ENCODE data around the gene ACTR3C. TPM values are rescaled to one million over a fixed set of nuclear protein-coding genes. Genes with fewer than 3 reads are reported as not detected.
"Not testable (repeated sequence)": the region's sequence is repeated elsewhere in the genome, so short reads cannot be mapped to it uniquely, and the experiment has no call there.

ACTR3C gene
- total and polyA plus RNA-seq, 2 donors (not counting 1 experiment from before 2014, with no cell fraction given) = 4.0 to 20.7 TPM

DNA sequence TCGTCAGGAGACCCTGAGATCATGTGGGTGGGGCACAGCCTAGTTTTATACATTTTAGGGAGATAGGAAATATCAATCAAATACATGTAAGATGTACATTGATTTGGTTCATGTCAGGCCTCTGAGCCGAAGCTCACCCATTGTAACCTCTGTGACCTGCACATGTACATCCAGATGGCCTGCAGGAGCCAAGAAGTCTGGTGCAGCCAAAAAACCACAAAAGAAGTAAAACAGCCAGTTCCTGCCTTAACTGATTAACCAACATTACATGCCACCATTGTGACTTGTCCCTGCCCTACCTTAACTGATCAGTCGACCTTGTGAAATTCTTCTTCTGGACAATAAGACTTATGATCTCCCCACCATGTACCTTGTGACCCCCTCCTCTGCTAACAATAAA is 16.2 kb downstream of the ACTR3C start:
- Histone ChIP-seq H3K4me2 (replicated peaks; ENCODE audit: low read depth, low read length, poor library complexity, severe bottlenecking) (no peak overlapping the region), H3K36me3 (replicated peaks in 1 of 2; ENCODE audit: control extremely low read depth in 1 of 2, control insufficient read depth in 1 of 2, extremely low read depth in 1 of 2, insufficient read depth in 2 of 2, low read length in 1 of 2) (no peaks in the 10 kb centered on the region), H3K9me3 (ENCODE audit: control extremely low read depth in 1 of 3, control insufficient read depth in 2 of 3, insufficient read depth in 1 of 3, low read length in 2 of 3) (no peaks in the 10 kb centered on the region), H3K27ac (ENCODE audit: low read length in 2 of 2) (no peak overlapping the region), H4K20me1 (ENCODE audit: control insufficient read depth, insufficient read depth, low read length, poor library complexity, severe bottlenecking) (no peaks in the 10 kb centered on the region), H3K9ac (ENCODE audit: low read length) (no peak overlapping the region), H3K4me1 (ENCODE audit: control insufficient read depth in 2 of 2, insufficient read depth in 2 of 2, low read length in 2 of 2) (no peaks in the 10 kb centered on the region), H3K27me3 (replicated peaks in 1 of 4; ENCODE audit: control extremely low read depth in 1 of 4, control insufficient read depth in 3 of 4, insufficient read depth in 4 of 4, low read length in 3 of 4) (no peaks in the 10 kb centered on the region), H2AFZ (ENCODE audit: insufficient read depth, low read depth, low read length, poor library complexity, severe bottlenecking) (no peak overlapping the region), H3K79me2 (ENCODE audit: control insufficient read depth, insufficient read depth, low read length) (peaks cover 5% of the 10 kb centered on the region), H3K4me3 (ENCODE audit: control extremely low read depth in 1 of 5, extremely low read depth in 1 of 5, insufficient read depth in 1 of 5, low read depth in 2 of 5, low read length in 4 of 5) (no peak overlapping the region)
- WGBS (ENCODE audit: insufficient coverage) = 94% methylated on average over 1 of the region's 3 CpGs
- DNase-seq (no peak), ATAC-seq (ENCODE audit: low read depth) (no peak)
- Mint-ChIP-seq H3K27ac (no peak overlapping the region), H3K4me1 (no peaks in the 10 kb centered on the region), H3K9me3 (ENCODE audit: insufficient read depth) (no peaks in the 10 kb centered on the region), H3K27me3 (no peaks in the 10 kb centered on the region), H3K4me3 (no peak overlapping the region)
- intact Hi-C loops (cut with micrococcal nuclease) = no loop called here
- TF ChIP-seq, protein P1, sequence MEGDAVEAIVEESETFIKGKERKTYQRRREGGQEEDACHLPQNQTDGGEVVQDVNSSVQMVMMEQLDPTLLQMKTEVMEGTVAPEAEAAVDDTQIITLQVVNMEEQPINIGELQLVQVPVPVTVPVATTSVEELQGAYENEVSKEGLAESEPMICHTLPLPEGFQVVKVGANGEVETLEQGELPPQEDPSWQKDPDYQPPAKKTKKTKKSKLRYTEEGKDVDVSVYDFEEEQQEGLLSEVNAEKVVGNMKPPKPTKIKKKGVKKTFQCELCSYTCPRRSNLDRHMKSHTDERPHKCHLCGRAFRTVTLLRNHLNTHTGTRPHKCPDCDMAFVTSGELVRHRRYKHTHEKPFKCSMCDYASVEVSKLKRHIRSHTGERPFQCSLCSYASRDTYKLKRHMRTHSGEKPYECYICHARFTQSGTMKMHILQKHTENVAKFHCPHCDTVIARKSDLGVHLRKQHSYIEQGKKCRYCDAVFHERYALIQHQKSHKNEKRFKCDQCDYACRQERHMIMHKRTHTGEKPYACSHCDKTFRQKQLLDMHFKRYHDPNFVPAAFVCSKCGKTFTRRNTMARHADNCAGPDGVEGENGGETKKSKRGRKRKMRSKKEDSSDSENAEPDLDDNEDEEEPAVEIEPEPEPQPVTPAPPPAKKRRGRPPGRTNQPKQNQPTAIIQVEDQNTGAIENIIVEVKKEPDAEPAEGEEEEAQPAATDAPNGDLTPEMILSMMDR (IDR thresholded peaks at IDR 0.05) = no peak
- no peak for TF ChIP-seq EZH2 (IDR thresholded peaks at IDR 0.05; ENCODE audit: borderline replicate concordance, insufficient read depth, low read depth, low read length, poor library complexity, severe bottlenecking)
- ChIA-PET CTCF (no interaction called here), POLR2A (no interaction called here)

DNA sequence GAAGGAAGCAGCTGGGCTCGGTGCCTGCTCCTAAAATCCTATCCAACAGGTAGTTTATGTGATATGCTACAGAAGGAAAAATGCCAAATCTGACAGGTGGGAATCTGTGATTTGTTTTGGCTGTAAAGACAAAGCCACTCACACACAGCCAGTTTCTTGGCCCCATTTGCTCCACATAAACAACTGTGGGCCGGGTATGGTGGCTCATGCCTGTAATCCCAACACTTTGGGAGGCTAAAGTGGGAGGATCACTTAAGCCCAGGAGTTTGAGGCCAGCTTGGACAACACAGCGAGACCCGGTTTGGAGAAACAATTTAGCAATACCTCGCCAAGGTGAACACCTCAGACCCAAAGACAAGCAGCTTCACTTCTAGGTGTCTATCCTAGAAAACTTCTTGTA is 17.0 kb downstream of the ACTR3C start:
- ATAC-seq (ENCODE audit: low read depth) = not testable (repeated sequence)

DNA sequence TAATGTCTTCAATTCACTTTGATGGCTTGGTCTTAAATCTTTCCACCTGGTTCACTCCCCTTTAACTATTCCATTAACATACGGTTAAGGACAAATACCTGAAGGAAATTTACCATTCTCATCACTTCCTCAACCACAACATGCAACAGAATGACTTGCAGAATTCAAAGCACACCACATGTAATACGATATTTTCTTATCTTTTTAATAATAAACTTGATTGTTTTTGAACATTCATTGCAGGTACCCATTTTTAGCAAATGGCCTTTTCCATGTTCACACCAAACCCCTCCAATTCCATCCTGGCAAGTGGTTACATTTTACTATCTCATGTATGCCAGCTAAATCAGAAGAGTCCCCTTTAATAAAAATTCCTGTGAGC is 17.5 kb downstream of the ACTR3C start:
- H3K9me3 ChIP-seq (ENCODE audit: control extremely low read depth in 1 of 3, control insufficient read depth in 2 of 3, insufficient read depth in 1 of 3, low read length in 2 of 3); POLR2A ChIA-PET; H4K20me1 ChIP-seq (ENCODE audit: control insufficient read depth, insufficient read depth, low read length, poor library complexity, severe bottlenecking); H3K9me3 Mint-ChIP-seq (ENCODE audit: insufficient read depth); H2AFZ ChIP-seq (ENCODE audit: insufficient read depth, low read depth, low read length, poor library complexity, severe bottlenecking); intact Hi-C loops (cut with micrococcal nuclease); CTCF ChIA-PET; H3K27me3 Mint-ChIP-seq; H3K9ac ChIP-seq (ENCODE audit: low read length); ATAC-seq (ENCODE audit: low read depth); H3K27ac ChIP-seq (ENCODE audit: low read length in 2 of 2); H3K4me2 ChIP-seq (replicated peaks; ENCODE audit: low read depth, low read length, poor library complexity, severe bottlenecking); H3K79me2 ChIP-seq (ENCODE audit: control insufficient read depth, insufficient read depth, low read length); H3K27ac Mint-ChIP-seq; H3K4me3 Mint-ChIP-seq; H3K4me1 Mint-ChIP-seq; H3K4me3 ChIP-seq (ENCODE audit: control extremely low read depth in 1 of 5, extremely low read depth in 1 of 5, insufficient read depth in 1 of 5, low read depth in 2 of 5, low read length in 4 of 5); H3K4me1 ChIP-seq (ENCODE audit: control insufficient read depth in 2 of 2, insufficient read depth in 2 of 2, low read length in 2 of 2); DNase-seq; H3K36me3 ChIP-seq (replicated peaks in 1 of 2; ENCODE audit: control extremely low read depth in 1 of 2, control insufficient read depth in 1 of 2, extremely low read depth in 1 of 2, insufficient read depth in 2 of 2, low read length in 1 of 2); H3K27me3 ChIP-seq (replicated peaks in 1 of 4; ENCODE audit: control extremely low read depth in 1 of 4, control insufficient read depth in 3 of 4, insufficient read depth in 4 of 4, low read length in 3 of 4): not testable (repeated sequence)
- no CpG with 5 or more reads among the region's 2 CpGs for WGBS (ENCODE audit: insufficient coverage)

More for the DNA sequence above, 17.0 kb downstream of the ACTR3C start:
- H3K4me3 Mint-ChIP-seq; POLR2A ChIA-PET; H4K20me1 ChIP-seq (ENCODE audit: control insufficient read depth, insufficient read depth, low read length, poor library complexity, severe bottlenecking); intact Hi-C loops (cut with micrococcal nuclease); H3K4me1 Mint-ChIP-seq; H3K4me3 ChIP-seq (ENCODE audit: control extremely low read depth in 1 of 5, extremely low read depth in 1 of 5, insufficient read depth in 1 of 5, low read depth in 2 of 5, low read length in 4 of 5); H3K9me3 Mint-ChIP-seq (ENCODE audit: insufficient read depth); H3K4me2 ChIP-seq (replicated peaks; ENCODE audit: low read depth, low read length, poor library complexity, severe bottlenecking); H3K36me3 ChIP-seq (replicated peaks in 1 of 2; ENCODE audit: control extremely low read depth in 1 of 2, control insufficient read depth in 1 of 2, extremely low read depth in 1 of 2, insufficient read depth in 2 of 2, low read length in 1 of 2); H3K9me3 ChIP-seq (ENCODE audit: control extremely low read depth in 1 of 3, control insufficient read depth in 2 of 3, insufficient read depth in 1 of 3, low read length in 2 of 3); H2AFZ ChIP-seq (ENCODE audit: insufficient read depth, low read depth, low read length, poor library complexity, severe bottlenecking); H3K27me3 Mint-ChIP-seq; H3K4me1 ChIP-seq (ENCODE audit: control insufficient read depth in 2 of 2, insufficient read depth in 2 of 2, low read length in 2 of 2); H3K27me3 ChIP-seq (replicated peaks in 1 of 4; ENCODE audit: control extremely low read depth in 1 of 4, control insufficient read depth in 3 of 4, insufficient read depth in 4 of 4, low read length in 3 of 4); H3K9ac ChIP-seq (ENCODE audit: low read length); CTCF ChIA-PET; H3K79me2 ChIP-seq (ENCODE audit: control insufficient read depth, insufficient read depth, low read length); H3K27ac Mint-ChIP-seq; DNase-seq; H3K27ac ChIP-seq (ENCODE audit: low read length in 2 of 2): not testable (repeated sequence)
- no CpG with 5 or more reads among the region's 5 CpGs for WGBS (ENCODE audit: insufficient coverage)
